Esophagus squamous epithelium (tissue), 4 donors: ENCODE results near the gene C6orf52.

Experiments
- CTCF ChIP-seq, 6 experiments: fragments of 450-650 bp in 4 of 6; fragments of 200-600 bp in 2 of 6; sonication (generic) in 2 of 6; IDR thresholded peaks; one replicate each; pipeline ENCODE4 v1.5.1; 2016 to 2019; ENCODE audit warnings: antibody characterized with exemption in 6 of 6, mild to moderate bottlenecking in 4 of 6, moderate library complexity in 4 of 6
- POLR2A ChIP-seq, 4 donors: fragments of 450-650 bp; IDR thresholded peaks; one replicate each; pipeline ENCODE4 v1.6.1; 2017; ENCODE audit warnings: antibody characterized with exemption in 4 of 4, mild to moderate bottlenecking in 4 of 4, moderate library complexity in 3 of 4

- no peak for TF ChIP-seq CTCF (IDR thresholded peaks at IDR 0.05)
- TF ChIP-seq POLR2A (IDR thresholded peaks at IDR 0.05), result no peak
These were observed 35.8 kb upstream of the C6orf52 start for GRCh38 chr6:10730254-10730653.
